Activated naive CD4-positive, alpha-beta T cell treated with anti-CD3 and anti-CD28 coated beads for 36 hours (primary cell): ENCODE measurements around the gene MID2. TPM values are rescaled to one million over a fixed set of nuclear protein-coding genes. Genes with fewer than 3 reads are reported as not detected.
"Not testable (repeated sequence)": the region's sequence is repeated elsewhere in the genome, so short reads cannot be mapped to it uniquely, and the experiment has no call there.

Experiments used
- CTCF ChIA-PET: fragments of 350-600 bp; sonication (Branson Sonifier 250); formaldehyde crosslinking; loops from one replicate; lab custom pipeline; 2021; ENCODE audit warnings: antibody characterized with exemption; lab: Charles Lee
- DNase-seq: peaks from one replicate; pipeline ENCODE4 v3.0.0-alpha.2; 2020
- H3K27ac Mint-ChIP-seq: one replicate; pipeline ENCODE4 v1.8.0; 2021; ENCODE audit warnings: mild to moderate bottlenecking, mixed read lengths
- H3K27me3 Mint-ChIP-seq: one replicate; pipeline ENCODE4 v1.8.0; 2021; ENCODE audit warnings: low read depth, mixed read lengths
- H3K36me3 Mint-ChIP-seq: one replicate; pipeline ENCODE4 v1.8.0; 2021; ENCODE audit warnings: low read depth, mixed read lengths
- H3K4me1 Mint-ChIP-seq: one replicate; pipeline ENCODE4 v1.8.0; 2021; ENCODE audit warnings: low read depth, mixed read lengths
- H3K4me3 Mint-ChIP-seq: one replicate; pipeline ENCODE4 v1.8.0; 2021; ENCODE audit warnings: mild to moderate bottlenecking, moderate library complexity, mixed read lengths
- H3K9me3 Mint-ChIP-seq: one replicate; pipeline ENCODE4 v1.8.0; 2021; ENCODE audit warnings: mixed read lengths
- intact Hi-C: fragments of 100-400 bp; cut with micrococcal nuclease; formaldehyde crosslinking; loops from one replicate; pipeline ENCODE4 v1.15.1; 2023
- total RNA-seq, 2 experiments: library from RNA; stranded (reverse); gene quantifications; one replicate each; pipeline ENCODE4 v1.2.3, GENCODE V29; 2021

MID2 gene, protein sequence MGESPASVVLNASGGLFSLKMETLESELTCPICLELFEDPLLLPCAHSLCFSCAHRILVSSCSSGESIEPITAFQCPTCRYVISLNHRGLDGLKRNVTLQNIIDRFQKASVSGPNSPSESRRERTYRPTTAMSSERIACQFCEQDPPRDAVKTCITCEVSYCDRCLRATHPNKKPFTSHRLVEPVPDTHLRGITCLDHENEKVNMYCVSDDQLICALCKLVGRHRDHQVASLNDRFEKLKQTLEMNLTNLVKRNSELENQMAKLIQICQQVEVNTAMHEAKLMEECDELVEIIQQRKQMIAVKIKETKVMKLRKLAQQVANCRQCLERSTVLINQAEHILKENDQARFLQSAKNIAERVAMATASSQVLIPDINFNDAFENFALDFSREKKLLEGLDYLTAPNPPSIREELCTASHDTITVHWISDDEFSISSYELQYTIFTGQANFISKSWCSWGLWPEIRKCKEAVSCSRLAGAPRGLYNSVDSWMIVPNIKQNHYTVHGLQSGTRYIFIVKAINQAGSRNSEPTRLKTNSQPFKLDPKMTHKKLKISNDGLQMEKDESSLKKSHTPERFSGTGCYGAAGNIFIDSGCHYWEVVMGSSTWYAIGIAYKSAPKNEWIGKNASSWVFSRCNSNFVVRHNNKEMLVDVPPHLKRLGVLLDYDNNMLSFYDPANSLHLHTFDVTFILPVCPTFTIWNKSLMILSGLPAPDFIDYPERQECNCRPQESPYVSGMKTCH
- 10 to 100 TPM in 1 of 2 experiments, 1 to 10 TPM in 1; 8.6 to 10.5 TPM for total RNA-seq

DNA sequence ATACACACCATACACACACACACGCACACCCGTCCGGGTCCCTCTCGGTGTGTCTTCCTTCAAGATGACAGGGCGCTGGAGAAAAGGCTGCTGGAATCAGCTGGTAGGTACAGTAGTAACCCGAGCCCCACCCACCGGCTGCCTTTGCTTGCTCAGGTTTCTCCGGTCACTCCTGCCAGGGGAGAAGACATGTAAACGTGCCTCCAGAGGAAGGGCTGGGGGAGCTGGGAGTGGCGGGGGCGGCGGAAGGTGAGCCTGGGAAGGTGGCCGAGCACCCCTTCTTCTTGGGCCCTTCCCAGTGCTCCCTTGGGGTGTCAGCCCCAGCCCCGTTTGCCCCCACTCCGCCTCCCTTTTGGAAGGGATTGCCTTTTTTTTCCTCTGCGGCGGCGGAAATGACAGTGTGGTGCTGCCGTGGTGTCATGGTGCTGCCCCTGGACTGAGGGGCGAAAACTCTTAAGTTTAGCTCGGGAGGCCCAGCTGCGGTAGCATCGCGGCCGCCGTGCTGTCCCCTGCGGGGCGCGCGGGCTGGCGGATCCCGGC lies at the start of gene MID2:
Gene MID2, plus strand, starts transcription at position 169 of the 540 bp plus-strand sequence. CDS start 561 bp downstream, outside the sequence.
- H3K27ac Mint-ChIP-seq = peak within 1 kb of the TSS; percentile 78
- no peaks in the 10 kb centered on the region for H3K36me3 Mint-ChIP-seq
- intact Hi-C loops = loop anchor here (1.0 to 10.0 kb wide), 8 partner anchors 24 to 1341 kb away; partner anchors contain the start of genes ATG4A, NCBP2L, PRPS1 and PSMD10
- CTCF ChIA-PET = interaction anchor here (1.0 kb wide), 2 partner anchors 84 to 171 kb away, joined by 3 read pairs; no protein-coding TSS in a partner anchor
- H3K4me3 Mint-ChIP-seq = peak within 1 kb of the TSS; percentile 76
- no peaks in the 10 kb centered on the region for H3K9me3 Mint-ChIP-seq
- H3K27me3 Mint-ChIP-seq = no peaks in the 10 kb centered on the region
- H3K4me1 Mint-ChIP-seq = peaks cover 53% of the 10 kb centered on the region
- DNase-seq = peak; percentile 70

DNA sequence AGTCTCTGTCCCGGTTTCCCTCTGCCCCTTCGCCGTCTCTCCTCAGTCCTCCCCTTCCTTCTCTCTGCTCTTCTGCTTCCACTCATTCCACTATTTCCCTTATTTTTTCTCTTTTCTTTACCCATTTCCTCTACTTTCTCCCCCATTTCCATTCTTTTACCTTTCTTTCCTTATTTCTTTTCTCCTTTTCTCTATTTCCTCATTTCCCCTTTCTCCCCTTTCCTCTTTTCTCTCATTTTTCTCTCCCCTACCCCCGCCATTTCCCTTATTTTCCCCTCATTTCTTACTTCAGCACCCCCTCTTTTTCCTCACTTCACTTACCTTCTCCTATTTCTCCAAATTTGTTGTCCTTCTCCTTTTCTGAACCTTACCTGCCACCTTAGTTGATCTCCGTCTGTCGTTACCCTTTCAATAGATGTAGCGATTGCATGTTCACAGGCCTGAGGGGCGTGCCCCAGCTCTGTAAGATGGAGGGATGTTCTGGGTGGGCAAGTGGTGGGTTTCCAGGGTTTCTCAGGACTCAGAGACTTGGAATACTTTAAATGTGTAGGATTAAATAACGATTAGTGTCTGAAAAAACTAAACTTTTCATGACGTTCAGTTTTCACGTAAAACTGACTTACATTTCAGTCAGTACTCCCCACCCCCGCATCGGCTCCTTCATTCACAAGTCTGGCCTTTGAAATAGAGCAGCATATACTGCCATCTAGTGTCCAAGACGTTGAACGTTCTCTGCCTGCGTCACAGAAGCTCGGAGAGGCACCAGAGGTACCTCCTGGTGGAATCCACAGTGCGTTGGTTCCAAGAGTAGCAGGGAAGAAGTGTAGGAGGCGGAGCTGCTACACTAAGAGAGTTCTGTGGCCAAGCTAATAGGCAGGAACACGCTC lies 48.8 kb upstream of the MID2 start:
- no peaks in the 10 kb centered on the region for H3K9me3 Mint-ChIP-seq
- peak overlapping the region; percentile 85 for H3K4me3 Mint-ChIP-seq
- H3K27me3 Mint-ChIP-seq = no peaks in the 10 kb centered on the region
- no peaks in the 10 kb centered on the region for H3K36me3 Mint-ChIP-seq
- CTCF ChIA-PET = interaction anchor here (0.6 to 5.8 kb wide), 18 partner anchors 11 to 296 kb away, joined by 3 to 124 read pairs (median 5); no protein-coding TSS in a partner anchor
- intact Hi-C loops = loop anchor here (1.0 to 10.0 kb wide), 15 partner anchors 35 to 880 kb away; partner anchors contain the start of gene PRPS1
- DNase-seq = peak; percentile 85
- peak overlapping the region; percentile 68 for H3K27ac Mint-ChIP-seq
- H3K4me1 Mint-ChIP-seq = peaks cover 4% of the 10 kb centered on the region

DNA sequence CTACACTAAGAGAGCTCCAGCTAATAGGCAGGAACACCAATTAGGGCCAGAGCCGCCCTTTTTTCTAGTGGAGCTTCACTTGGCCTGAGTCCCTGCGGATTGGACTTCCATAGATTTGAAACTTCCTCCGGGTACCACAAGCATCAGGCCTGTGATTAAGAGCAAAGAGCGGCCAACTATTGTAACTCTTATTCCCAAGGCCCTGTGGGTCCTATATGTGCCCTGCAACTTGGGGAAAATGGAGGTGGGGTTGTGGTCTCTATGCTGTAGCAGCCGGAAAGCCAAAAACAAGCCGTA lies 48.2 kb upstream of the MID2 start, which contains the start of gene NCBP2L:
Gene NCBP2L, plus strand, starts transcription at position 198 of the 297 bp plus-strand sequence. CDS start 16,488 bp downstream, outside the sequence.
- intact Hi-C loops = loop anchor here (1.0 to 10.0 kb wide), 13 partner anchors 49 to 880 kb away; partner anchors contain the start of gene PRPS1
- CTCF ChIA-PET = interaction anchor here (0.8 to 5.8 kb wide), 15 partner anchors 12 to 285 kb away, joined by 3 to 124 read pairs (median 6); no protein-coding TSS in a partner anchor
- peaks cover 4% of the 10 kb centered on the region for H3K4me1 Mint-ChIP-seq
- no peak for DNase-seq
- no peaks in the 10 kb centered on the region for H3K9me3 Mint-ChIP-seq
- H3K36me3 Mint-ChIP-seq = no peaks in the 10 kb centered on the region
- peak within 1 kb of the TSS; percentile 85 for H3K4me3 Mint-ChIP-seq
- H3K27me3 Mint-ChIP-seq = no peaks in the 10 kb centered on the region
- H3K27ac Mint-ChIP-seq = peak within 1 kb of the TSS; percentile 68

DNA sequence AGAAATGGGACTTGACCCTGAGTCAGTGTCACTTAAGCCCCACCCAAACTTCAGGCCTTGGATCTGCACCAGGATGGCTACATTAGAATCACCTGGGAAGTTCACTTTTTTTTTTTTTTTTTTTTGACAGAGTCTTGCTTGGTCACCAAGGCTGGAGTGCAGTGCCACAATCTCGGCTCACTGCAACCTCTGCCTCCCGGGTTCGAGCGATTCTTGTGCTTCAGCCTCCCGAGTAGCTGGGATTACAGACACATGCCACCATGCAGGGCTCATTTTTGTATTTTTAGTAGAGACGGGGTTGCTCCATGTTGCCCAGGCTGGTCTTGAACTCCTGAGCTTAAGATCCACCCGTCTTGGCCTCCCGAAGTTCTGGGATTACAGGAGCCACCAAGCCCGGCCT lies 45.1 kb upstream of the MID2 start:
- intact Hi-C loops = no loop called here
- CTCF ChIA-PET = interaction anchor here (0.6 to 2.2 kb wide), 4 partner anchors 121 to 656 kb away, joined by 3 to 7 read pairs (median 5); no protein-coding TSS in a partner anchor
- Mint-ChIP-seq H3K4me1 (peaks cover 2% of the 10 kb centered on the region), H3K27ac (no peak overlapping the region), H3K36me3 (no peaks in the 10 kb centered on the region), H3K4me3 (no peak overlapping the region), H3K27me3 (no peaks in the 10 kb centered on the region), H3K9me3 (no peaks in the 10 kb centered on the region)
- DNase-seq = no peak

DNA sequence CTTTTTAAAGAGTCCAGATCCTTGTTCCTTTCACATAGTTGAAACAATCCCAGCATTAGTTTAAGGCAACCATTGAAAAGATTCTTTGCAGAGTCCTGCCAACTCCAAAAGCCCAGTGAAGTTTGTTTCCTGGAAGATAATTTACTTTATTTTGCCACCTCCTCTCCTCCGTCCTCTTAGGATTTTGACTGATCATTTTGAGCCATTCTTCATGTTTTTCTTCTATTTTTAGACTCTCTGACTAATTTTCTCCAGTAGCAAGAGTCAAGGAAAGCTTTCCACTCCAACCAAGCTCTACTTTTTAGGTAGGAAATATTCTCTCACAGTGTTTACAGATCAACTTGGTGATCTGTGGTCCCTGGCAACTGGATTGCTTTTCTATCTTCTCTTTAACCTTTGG lies 37.8 kb upstream of the MID2 start:
- Mint-ChIP-seq H3K27me3 (no peaks in the 10 kb centered on the region), H3K4me1 (no peaks in the 10 kb centered on the region), H3K27ac (no peak overlapping the region), H3K36me3 (no peaks in the 10 kb centered on the region), H3K9me3 (no peaks in the 10 kb centered on the region), H3K4me3 (no peak overlapping the region)
- intact Hi-C loops = no loop called here
- DNase-seq = no peak
- CTCF ChIA-PET = interaction anchor here (0.5 kb wide), 1 partner anchor 47 kb away, joined by 4 read pairs; no protein-coding TSS in a partner anchor

DNA sequence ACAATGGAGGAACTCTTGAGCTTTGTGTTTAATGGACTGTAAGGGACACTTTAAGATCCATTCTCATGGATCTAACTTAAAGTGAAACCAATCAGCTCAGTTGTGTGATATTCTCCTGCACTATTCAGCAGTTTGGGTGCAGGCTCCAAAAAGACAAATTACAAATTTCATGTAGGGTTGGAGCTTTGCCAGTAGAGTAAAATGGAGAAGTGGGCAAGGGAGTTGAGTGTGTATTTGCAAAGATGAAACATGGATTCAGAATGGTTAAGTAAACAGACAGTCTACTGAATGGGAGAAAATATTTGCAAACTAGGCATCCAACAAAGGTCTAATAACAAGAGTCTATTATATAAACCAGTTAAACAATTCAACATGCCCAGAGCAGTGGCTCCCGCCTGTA lies 21.2 kb upstream of the MID2 start:
- DNase-seq = no peak
- intact Hi-C loops = no loop called here
- no peaks in the 10 kb centered on the region for H3K4me1 Mint-ChIP-seq
- no peaks in the 10 kb centered on the region for H3K36me3 Mint-ChIP-seq
- CTCF ChIA-PET = no interaction called here
- H3K27me3 Mint-ChIP-seq = peaks cover 5% of the 10 kb centered on the region
- no peak overlapping the region for H3K27ac Mint-ChIP-seq
- no peak overlapping the region for H3K4me3 Mint-ChIP-seq
- no peaks in the 10 kb centered on the region for H3K9me3 Mint-ChIP-seq

DNA sequence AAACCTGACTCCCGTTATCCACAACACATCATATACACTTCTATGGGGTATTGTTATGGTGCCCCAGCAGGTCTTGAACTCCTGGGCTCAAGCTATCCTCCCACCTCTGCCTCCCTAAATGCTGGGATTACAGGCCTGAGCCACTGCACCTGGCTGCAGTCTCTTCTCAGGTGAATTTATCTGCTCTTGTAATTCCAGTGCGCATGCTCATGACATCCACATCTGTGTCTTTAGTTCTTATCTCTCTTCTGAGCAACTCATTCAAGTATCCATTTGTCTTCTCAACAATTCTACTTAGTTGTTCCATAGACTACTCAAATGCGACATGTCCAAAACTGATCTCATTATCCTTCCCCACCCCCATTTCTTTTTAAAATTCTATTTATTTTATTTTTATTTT lies 20.5 kb upstream of the MID2 start:
- no peaks in the 10 kb centered on the region for H3K9me3 Mint-ChIP-seq
- no peak overlapping the region for H3K27ac Mint-ChIP-seq
- H3K4me1 Mint-ChIP-seq = no peaks in the 10 kb centered on the region
- H3K36me3 Mint-ChIP-seq = no peaks in the 10 kb centered on the region
- CTCF ChIA-PET = no interaction called here
- no peak overlapping the region for H3K4me3 Mint-ChIP-seq
- intact Hi-C loops = no loop called here
- no peak for DNase-seq
- peaks cover 5% of the 10 kb centered on the region for H3K27me3 Mint-ChIP-seq

DNA sequence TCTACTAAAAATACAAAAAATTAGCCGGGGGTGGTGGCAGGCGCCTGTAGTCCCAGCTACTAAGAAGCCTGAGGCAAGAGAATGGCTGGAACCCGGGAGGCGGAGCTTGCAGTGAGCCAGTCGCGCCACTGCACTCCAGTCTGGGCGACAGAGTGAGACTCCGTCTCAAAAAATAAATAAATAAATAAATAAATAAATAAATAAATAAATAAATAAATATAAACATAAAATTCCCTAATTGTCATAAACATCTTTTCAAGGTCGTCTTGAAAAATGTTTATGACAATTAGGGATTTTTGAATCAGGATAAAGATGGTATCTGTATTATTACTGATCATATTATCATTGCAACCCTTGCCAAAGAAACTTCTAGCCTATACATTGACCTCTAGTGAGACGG lies 15.6 kb upstream of the MID2 start:
- H3K4me1 Mint-ChIP-seq, H3K27ac Mint-ChIP-seq, DNase-seq, intact Hi-C loops, H3K36me3 Mint-ChIP-seq, CTCF ChIA-PET, H3K4me3 Mint-ChIP-seq, H3K27me3 Mint-ChIP-seq, H3K9me3 Mint-ChIP-seq: not testable (repeated sequence)

DNA sequence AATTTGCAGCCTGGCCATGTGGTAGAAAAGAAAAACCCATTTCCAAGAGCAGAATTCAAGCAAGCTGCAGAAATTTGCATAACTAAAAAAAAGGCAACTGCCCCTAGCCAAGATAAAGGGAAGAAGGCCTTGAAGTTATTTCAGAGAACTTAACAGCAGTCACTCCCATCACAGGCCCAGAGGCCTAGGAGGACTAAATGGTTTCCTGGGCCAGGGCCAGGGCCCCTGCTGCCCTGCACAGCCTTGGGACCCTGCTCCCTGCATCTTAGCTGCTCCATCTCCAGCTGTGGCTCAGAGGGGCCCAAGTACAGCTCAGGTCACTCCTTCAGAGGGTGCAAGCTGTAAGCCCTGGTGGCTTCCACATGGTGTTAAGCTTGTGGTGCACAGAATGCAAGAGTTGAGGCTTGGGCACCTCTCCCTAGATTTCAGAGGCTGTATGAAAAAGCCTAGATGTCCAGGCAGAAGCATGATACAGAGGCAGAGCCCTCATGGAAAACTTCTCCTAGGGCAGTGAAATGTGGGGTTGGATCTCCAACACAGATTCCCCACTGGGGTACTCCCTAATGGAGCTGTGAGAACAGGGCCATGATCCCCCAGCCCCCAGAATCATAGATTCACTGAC lies 6.7 kb upstream of the MID2 start:
- DNase-seq = peak; percentile 12
- Mint-ChIP-seq H3K4me3 (no peak overlapping the region), H3K4me1 (peaks cover 10% of the 10 kb centered on the region), H3K36me3 (no peaks in the 10 kb centered on the region), H3K27me3 (no peaks in the 10 kb centered on the region), H3K9me3 (peaks cover 2% of the 10 kb centered on the region), H3K27ac (no peak overlapping the region)
- CTCF ChIA-PET = no interaction called here
- intact Hi-C loops = no loop called here

DNA sequence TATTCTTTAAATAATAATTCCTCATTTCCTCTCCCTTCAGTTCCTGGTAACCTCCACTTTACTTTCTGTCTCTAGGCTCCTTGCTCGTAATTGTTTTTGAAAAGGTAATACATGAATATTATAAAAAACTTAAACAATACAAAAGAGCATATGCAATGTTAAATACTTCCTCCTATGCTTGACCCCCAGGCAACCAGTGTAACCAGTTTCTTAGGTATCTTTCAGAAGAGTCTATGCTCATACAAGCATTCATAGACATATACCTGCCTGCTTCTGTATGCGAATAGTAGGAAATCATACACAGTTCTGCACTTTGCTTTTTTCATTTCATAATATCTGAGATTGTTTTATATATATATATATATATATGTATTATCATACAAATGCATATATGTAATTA lies 2.6 kb upstream of the MID2 start:
- no peak for DNase-seq
- Mint-ChIP-seq H3K27ac (no peak overlapping the region), H3K4me3 (no peak overlapping the region), H3K9me3 (peaks cover 2% of the 10 kb centered on the region), H3K36me3 (no peaks in the 10 kb centered on the region), H3K4me1 (peaks cover 36% of the 10 kb centered on the region), H3K27me3 (no peaks in the 10 kb centered on the region)
- intact Hi-C loops = loop anchor here (10.0 kb wide), 1 partner anchor 1338 kb away; no protein-coding TSS in a partner anchor
- CTCF ChIA-PET = interaction anchor here (0.7 kb wide), 1 partner anchor 588 kb away, joined by 3 read pairs; no protein-coding TSS in a partner anchor

DNA sequence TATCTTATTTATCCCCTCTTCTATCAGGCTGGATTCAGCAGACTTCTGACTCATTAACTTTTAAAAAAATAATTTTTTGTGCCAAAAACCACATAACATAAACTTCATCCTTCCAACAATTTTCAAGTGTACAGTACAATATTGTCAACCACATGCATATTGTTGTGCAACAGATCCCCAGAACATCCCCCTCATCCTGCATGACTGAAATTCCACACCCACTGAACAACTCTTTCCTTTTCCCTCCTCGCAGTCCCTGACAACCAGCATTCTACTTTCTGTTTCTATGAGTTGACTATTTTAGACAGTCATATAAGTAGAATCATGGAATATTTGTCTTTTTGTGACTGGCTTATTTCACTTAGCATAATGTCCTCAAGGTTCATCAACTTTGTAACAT lies 2.2 kb upstream of the MID2 start:
- peaks cover 37% of the 10 kb centered on the region for H3K4me1 Mint-ChIP-seq
- H3K36me3 Mint-ChIP-seq = no peaks in the 10 kb centered on the region
- H3K27me3 Mint-ChIP-seq = no peaks in the 10 kb centered on the region
- no peak overlapping the region for H3K4me3 Mint-ChIP-seq
- H3K9me3 Mint-ChIP-seq = peaks cover 2% of the 10 kb centered on the region
- intact Hi-C loops = loop anchor here (10.0 kb wide), 1 partner anchor 1339 kb away; no protein-coding TSS in a partner anchor
- CTCF ChIA-PET = no interaction called here
- no peak for DNase-seq
- H3K27ac Mint-ChIP-seq = no peak overlapping the region
